GM18519 (cell line): ENCODE results near the gene WWOX.

Experiments
- ATAC-seq: cut with Tn5 transposase; IDR thresholded peaks from one replicate; pipeline ENCODE4 v1.9.1; 2021; ENCODE audit warnings: mild to moderate bottlenecking, moderate library complexity; ENCODE audit not compliant: unreplicated experiment, low FRiP score

WWOX gene

DNA sequence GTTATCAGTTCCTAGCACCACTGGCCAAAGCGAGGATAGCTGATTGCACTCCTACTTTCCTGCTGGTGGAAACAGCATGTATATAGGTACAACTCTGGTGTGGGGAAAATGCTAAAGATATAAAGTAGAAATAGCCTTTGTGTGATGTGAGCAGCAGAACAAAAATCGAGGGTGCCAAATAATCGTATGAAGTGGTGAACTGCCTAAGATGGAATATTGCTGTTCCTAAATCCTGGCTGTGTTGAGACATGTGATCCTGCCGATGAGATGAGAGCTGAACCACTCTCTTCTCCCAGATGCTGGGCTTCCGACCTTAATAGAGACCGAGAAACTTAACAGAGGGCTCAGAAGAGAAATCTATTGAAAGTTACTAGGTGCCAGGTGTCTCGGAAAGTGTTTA is 117.8 kb downstream of the WWOX start:
- ATAC-seq, result no peak

- ATAC-seq, result no peak
Measured at GRCh38 chr16:78218279-78218678, 118.8 kb downstream of the WWOX start.

- no peak for ATAC-seq
Measured at GRCh38 chr16:78218856-78219651, 119.6 kb downstream of the WWOX start.

GRCh38 chr16:78220571-78220970 is 121.1 kb downstream of the WWOX start:
- ATAC-seq, result no peak

- no peak for ATAC-seq
Measured at GRCh38 chr16:78221892-78222291, 122.4 kb downstream of the WWOX start.

DNA sequence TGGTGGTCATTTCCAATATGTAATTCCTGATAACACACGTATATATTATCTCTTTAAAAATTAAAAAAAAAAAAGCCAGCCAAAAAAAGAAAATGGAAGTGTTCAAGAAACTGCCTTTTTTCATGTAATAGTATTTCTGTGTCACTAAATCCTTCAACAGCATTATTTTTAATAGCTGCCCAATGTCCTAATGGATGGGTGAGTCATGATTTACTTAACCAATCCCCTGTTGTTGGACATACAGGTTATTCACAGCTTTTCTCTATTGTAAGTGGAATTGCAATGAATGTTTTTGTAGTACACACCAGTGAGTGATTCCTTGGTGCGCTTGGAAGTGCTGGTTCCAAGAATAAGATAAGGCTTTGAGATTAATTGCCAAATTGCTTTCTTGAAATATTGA is 124.9 kb downstream of the WWOX start:
- ATAC-seq, result no peak

DNA sequence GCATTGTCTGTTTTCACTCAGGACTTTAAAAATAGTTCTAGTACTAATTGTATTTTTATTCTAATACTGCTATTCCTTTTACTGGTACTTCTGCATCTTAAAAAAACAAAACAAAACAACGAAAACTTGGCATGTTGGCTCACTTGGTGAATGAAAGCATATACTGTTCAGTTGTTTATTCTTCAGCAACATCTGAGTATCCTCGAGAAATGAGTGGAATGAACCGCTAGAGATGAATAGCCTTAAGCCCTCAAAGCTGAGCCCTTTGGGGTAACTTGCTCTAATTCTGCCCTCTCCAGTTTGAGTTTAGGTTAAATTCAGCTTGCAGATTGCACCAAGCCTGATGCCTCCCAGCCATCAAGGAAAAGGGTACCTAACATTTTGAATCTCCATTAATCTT is 126.5 kb downstream of the WWOX start:
- no peak for ATAC-seq

DNA sequence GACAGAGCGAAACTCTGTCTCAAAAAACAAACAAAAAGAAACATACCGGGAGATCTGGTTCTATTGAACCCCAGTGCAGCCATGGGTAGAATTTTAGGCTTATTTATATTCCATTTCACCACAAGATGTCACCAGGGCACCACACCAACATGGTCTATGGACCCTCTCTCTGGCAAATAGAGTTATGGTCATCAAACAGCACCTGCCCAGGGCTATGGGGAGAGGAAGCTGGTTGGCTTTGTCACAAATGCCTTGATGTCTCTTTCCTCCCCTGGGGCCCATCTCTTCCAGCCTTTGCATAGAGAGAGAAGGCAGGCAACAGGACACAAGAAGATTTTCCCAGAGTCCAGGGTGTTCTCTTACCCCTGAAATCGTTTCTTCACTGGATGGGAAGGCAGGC is 128.4 kb downstream of the WWOX start:
- ATAC-seq, result no peak

GRCh38 chr16:78228704-78229103 is 129.2 kb downstream of the WWOX start:
- no peak for ATAC-seq

DNA sequence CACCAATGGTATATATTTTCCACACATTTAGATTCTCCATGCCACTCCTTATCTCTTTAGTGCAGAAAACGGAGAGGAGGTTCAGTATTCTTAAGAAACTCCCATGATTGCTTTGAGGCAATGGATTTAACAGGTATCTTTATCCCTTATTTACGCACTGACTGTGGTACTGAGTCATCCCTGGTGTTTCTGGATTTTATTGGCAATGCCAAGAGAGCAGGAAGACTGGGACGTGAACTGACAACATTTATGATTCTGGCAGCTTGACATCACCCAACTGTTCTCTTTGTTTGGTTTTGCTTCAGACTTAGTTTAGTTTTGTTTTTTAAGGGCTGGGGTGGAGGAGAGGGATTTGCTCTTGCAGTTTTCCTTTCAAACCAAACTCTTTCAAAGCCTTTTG is 131.4 kb downstream of the WWOX start:
- ATAC-seq, result no peak

- ATAC-seq, result peak; percentile 98
Measured at GRCh38 chr16:78235168-78235800, 135.8 kb downstream of the WWOX start.

GRCh38 chr16:78235876-78236275 is 136.4 kb downstream of the WWOX start:
- no peak for ATAC-seq

DNA sequence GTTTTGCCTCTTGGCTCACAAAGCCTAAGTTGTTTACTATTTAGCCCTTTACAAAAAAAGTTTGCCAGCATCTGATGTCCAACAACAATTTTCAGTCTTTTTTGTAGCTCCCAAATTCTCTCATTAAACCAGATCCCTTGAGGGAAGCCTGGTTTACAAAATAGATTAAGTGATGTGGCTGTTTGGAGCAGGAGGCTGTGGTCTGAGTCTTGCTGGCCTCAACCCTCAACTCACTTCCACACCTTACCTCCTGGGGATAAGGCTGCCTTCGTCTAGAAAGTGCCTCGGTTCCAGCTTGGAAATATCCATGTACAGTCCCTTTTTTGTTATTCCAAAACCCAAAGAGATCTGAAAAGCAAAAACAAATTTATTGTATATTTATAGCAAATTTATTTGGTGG is 138.4 kb downstream of the WWOX start:
- no peak for ATAC-seq

DNA sequence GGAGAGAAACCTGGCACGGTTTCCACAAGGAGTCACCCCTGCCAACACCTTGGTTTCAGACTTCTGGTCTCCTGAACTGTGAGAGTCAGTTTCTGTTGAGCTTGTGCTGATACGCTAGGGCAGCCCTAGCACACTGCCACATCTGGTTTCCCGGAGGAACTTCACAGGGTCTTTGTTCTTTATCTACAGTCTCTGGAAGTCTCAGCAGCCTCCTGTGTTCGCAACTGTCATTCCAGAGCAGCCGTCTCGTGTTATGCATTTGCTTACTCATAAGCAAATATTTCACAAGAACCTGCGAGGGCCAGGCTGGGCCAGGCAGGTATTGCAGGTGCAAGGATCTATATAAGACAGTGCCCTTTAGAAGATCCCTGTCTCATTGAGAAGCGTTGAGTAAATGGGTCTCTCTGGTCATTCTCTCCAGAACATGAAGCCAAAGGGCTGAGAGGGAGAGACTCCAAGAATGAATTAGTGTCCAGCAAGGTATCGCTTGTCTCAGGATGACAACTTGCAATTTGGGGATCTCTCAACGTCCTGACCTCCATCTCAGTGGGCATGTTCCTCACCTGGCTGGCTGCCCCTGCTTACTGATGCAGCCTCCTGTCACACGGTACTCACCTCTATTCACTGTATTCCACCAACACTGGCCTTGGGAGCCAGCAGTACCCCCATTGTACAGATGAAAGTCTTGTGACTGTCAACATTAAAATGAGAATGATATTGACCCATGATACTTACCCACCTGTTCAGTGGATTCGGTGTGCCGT is 141.2 kb downstream of the WWOX start:
- no peak for ATAC-seq

- ATAC-seq, result no peak
Measured at GRCh38 chr16:78242239-78242630, 142.8 kb downstream of the WWOX start.

GRCh38 chr16:78244131-78244895 is 144.9 kb downstream of the WWOX start:
- no peak for ATAC-seq

DNA sequence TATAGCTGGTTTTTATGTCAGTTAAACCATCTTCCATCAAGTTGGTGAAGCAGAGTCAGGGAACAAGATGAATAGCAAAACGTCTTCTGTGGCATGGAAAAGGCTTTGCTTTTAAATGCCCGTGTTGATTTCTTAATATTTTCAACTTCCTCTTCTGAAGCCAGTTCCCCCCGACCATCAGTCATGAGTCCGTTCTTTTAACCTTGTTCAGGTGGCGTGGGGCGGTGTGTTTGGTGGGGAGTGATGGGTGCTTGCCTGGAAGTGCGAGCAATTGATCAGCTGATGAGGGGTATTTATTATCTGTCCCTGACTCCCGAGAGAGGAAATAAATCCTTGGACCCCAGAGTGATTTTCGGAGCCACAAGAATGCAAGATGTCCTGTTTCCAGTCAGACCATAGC is 147.1 kb downstream of the WWOX start:
- ATAC-seq, result no peak

- no peak for ATAC-seq
Measured at GRCh38 chr16:78249056-78249455, 149.6 kb downstream of the WWOX start.

- no peak for ATAC-seq
Measured at GRCh38 chr16:78249832-78250231, 150.4 kb downstream of the WWOX start.

- no peak for ATAC-seq
Measured at GRCh38 chr16:78251115-78251514, 151.7 kb downstream of the WWOX start.

- ATAC-seq, result no peak
Measured at GRCh38 chr16:78252757-78253156, 153.3 kb downstream of the WWOX start.
